Measurements from ENCODE around the gene EVA1B. TPM values are rescaled to one million over a fixed set of nuclear protein-coding genes. Genes with fewer than 3 reads are reported as not detected.

The EVA1B gene
- total RNA-seq, 2 experiments from 2014 or later: 16.4 to 23.9 TPM

DNA sequence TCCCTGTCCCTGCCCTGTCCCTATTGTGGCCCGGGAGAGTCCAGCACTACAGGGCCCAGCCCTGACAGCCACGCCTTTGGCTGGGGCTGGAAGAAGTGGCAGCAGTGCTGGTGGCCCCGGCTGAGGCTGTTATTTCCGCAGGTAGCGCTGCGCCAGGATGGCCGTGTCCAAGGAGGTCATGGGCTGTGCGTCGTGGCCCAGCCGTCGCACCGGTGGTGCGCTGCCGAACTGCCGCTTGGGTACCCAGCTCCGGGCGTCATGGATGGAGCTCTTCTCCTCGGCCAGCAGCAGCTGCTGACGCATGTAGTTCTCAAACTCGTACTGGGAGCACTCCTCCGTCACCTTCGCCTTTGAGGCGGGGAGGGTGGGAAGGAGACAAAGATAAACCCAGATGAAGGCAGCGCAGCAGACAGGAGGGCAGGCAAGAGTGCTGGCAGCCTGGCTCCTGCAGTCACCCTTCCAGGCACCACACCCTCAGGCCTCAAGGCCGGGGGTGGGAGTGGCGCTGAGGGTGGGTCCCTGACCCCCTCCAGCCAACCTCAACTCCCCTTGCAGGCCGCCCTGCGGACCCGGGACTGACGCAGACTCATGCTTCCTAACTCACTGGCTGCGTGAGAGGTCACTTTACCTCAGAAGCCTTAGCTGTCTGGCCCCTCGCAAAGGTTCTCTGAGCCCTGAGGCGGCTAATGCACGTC, 18.3 kb upstream of the EVA1B start:
- no peak overlapping the region for H3K27ac Mint-ChIP-seq
- DNase-seq (no peak), ATAC-seq (no peak)
- CTCF ChIA-PET: interaction anchor here (0.6 to 2.9 kb wide), 32 partner anchors 8 to 513 kb away, joined by 3 to 33 read pairs (median 4); partner anchors contain the start of genes EVA1B, MRPS15 and TRAPPC3
- H3K4me1 Mint-ChIP-seq: peaks cover 16% of the 10 kb centered on the region
- no peaks in the 10 kb centered on the region for H3K27me3 Mint-ChIP-seq
- no peaks in the 10 kb centered on the region for H3K9me3 Mint-ChIP-seq (ENCODE audit: low read depth)
- H3K36me3 Mint-ChIP-seq: no peaks in the 10 kb centered on the region
- H3K4me3 Mint-ChIP-seq: no peak overlapping the region

- CTCF ChIA-PET: no interaction called here
- Mint-ChIP-seq H3K27ac (peak overlapping the region; percentile 42), H3K27me3 (no peaks in the 10 kb centered on the region), H3K4me1 (peaks cover 16% of the 10 kb centered on the region), H3K36me3 (no peaks in the 10 kb centered on the region), H3K4me3 (no peak overlapping the region), H3K9me3 (ENCODE audit: low read depth) (no peaks in the 10 kb centered on the region)
- ATAC-seq (no peak), DNase-seq (no peak)
Measured at GRCh38 chr1:36339615-36340014, 16.2 kb upstream of the EVA1B start.

DNA sequence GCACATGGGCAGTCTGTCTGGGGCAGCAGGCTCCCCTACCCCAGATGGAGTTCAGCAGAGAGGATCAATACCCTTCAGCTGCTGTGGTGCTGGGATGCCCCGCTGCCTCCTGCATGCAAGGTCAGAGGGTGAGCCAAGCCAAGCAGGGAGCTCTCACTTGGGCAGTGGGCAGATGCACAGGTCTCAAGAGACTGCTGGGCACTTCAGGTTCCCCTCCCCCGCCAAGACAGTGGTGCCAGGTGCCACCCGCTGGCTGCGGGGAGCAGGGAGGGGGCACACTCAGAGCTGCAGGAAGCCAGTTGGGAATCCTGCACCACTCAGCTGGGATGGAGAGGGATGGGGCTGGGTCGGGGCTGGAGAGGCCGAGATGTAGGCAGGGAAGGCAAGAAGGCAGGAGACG, 15.8 kb upstream of the EVA1B start:
- DNase-seq (no peak), ATAC-seq (no peak)
- H3K9me3 Mint-ChIP-seq (ENCODE audit: low read depth): no peaks in the 10 kb centered on the region
- peaks cover 16% of the 10 kb centered on the region for H3K4me1 Mint-ChIP-seq
- no peaks in the 10 kb centered on the region for H3K36me3 Mint-ChIP-seq
- CTCF ChIA-PET: interaction anchor here (1.0 kb wide), 1 partner anchor 16 kb away, joined by 3 read pairs; the partner anchor contains the start of gene EVA1B
- H3K4me3 Mint-ChIP-seq: no peak overlapping the region
- peak overlapping the region; percentile 42 for H3K27ac Mint-ChIP-seq
- no peaks in the 10 kb centered on the region for H3K27me3 Mint-ChIP-seq

DNA sequence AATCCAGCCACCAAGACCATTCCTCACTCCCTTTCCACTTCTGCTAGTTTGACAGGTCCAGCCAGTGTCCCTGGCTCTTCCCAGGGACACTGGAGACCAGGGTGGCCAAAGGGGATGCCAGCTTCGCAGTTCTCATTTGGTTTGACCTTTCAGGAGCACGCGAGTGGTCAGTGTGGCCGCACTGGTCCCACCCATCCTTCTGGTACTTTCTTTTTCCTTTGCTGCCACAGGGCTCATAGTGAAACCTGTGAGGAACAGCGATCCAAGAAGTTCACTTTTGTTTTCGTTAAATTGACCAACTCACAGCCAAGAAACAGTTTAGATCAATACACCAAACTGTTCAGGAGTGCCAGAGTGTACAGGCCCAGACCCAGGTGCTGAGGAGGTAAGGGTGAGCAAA, 14.4 kb upstream of the EVA1B start:
- ATAC-seq (no peak), DNase-seq (no peak)
- Mint-ChIP-seq H3K27me3 (no peaks in the 10 kb centered on the region), H3K4me3 (no peak overlapping the region), H3K27ac (no peak overlapping the region), H3K4me1 (peaks cover 16% of the 10 kb centered on the region), H3K36me3 (no peaks in the 10 kb centered on the region), H3K9me3 (ENCODE audit: low read depth) (no peaks in the 10 kb centered on the region)
- CTCF ChIA-PET: interaction anchor here (1.3 kb wide), 1 partner anchor 31 kb away, joined by 4 read pairs; no protein-coding TSS in a partner anchor

DNA sequence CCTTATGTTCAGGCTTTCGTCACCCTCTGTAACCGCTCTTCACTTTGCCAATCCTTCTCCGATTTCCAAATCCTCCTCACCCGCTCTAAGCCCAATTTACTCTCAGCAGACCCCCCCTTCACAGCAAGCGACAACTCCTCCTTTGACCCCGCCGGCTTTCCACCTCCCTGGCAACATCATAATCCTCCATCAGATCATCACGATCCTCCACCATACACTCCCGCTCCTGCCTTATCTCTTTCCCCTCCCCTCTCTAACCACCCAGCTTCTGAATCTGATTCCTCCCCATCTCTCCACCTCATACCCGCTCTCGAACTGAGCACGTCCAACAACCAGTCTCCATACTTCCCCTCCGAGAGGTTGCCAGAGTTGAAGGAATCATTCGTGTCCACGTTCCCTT, 7.5 kb upstream of the EVA1B start:
- H3K27ac Mint-ChIP-seq: no peak overlapping the region
- H3K4me3 Mint-ChIP-seq: no peak overlapping the region
- no peak for ATAC-seq
- peaks cover 19% of the 10 kb centered on the region for H3K27me3 Mint-ChIP-seq
- no peaks in the 10 kb centered on the region for H3K9me3 Mint-ChIP-seq (ENCODE audit: low read depth)
- CTCF ChIA-PET: interaction anchor here (1.0 to 1.3 kb wide), 3 partner anchors 7 to 91 kb away, joined by 3 to 5 read pairs (median 3); no protein-coding TSS in a partner anchor
- H3K4me1 Mint-ChIP-seq: peaks cover 33% of the 10 kb centered on the region
- no peaks in the 10 kb centered on the region for H3K36me3 Mint-ChIP-seq
- no peak for DNase-seq

DNA sequence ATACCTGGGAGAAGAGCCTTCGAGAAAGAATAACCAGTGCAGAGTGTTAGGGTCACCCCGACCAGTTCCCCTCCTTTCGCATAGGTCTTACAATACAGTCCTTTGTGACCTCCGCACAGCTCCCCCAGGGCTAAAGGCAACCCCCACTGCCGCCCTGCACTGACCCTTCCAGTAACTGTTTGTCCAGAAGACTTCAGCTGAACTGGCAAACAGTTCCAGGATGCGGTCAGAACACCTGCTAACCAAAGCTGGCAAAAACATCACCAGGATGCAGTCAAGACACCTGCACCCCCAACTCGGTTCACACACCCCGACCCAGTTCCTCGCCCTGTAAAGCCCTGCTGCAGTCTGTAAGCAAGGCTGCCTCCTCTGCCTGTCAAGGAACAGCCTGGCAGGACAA, 6.4 kb upstream of the EVA1B start:
- DNase-seq: no peak
- Mint-ChIP-seq H3K36me3 (no peaks in the 10 kb centered on the region), H3K27ac (no peak overlapping the region), H3K9me3 (ENCODE audit: low read depth) (no peaks in the 10 kb centered on the region), H3K27me3 (peaks cover 24% of the 10 kb centered on the region), H3K4me3 (no peak overlapping the region), H3K4me1 (peaks cover 37% of the 10 kb centered on the region)
- no peak for ATAC-seq
- CTCF ChIA-PET: interaction anchor here (1.1 kb wide), 1 partner anchor 13 kb away, joined by 4 read pairs; no protein-coding TSS in a partner anchor

DNA sequence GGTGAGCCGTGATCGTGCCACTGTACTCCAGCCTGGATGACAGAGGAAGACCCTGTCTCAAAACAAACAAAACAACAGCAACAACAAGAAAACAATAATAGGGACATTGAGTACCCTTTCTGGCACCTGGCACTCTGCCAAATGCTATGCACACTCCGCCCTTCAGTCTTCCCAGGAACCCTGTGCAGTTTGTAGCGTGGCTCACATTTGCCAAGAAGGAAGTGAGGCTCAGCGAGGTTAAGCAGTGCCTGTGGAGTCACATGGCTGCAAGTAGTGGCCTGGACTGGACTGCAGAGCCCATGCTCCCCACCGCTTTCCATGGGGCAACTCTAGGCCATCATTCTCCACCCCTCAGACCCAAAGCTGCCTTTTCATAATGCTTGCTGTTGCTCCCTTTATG, 5.3 kb upstream of the EVA1B start:
- Mint-ChIP-seq H3K4me1 (peaks cover 47% of the 10 kb centered on the region), H3K9me3 (ENCODE audit: low read depth) (no peaks in the 10 kb centered on the region), H3K27me3 (peaks cover 27% of the 10 kb centered on the region), H3K36me3 (no peaks in the 10 kb centered on the region), H3K27ac (no peak overlapping the region), H3K4me3 (no peak overlapping the region)
- ATAC-seq (no peak), DNase-seq (no peak)
- CTCF ChIA-PET: interaction anchor here (1.5 to 2.0 kb wide), 2 partner anchors 14 to 27 kb away, joined by 4 to 8 read pairs; no protein-coding TSS in a partner anchor

DNA sequence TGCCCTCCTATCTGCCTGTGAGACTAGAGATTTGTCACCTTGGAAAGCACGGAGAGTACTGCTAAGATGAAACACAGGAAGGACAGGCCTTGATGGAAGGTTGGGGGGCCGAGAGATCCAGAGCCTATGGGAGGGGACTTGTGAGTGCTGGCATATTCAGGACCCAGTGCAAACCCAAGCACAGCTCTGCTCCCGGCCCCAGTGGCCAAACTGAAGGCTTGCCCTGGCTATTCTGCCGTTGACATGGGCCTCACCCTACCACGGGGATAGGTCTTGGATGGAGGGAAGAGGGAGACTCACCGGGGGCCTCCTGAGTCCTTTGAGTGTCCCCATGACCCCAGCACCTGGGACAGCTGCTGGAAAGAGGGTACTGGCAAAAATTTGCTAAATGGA, 4.6 kb upstream of the EVA1B start:
- Mint-ChIP-seq H3K27ac (no peak overlapping the region), H3K36me3 (no peaks in the 10 kb centered on the region), H3K4me3 (no peak overlapping the region), H3K27me3 (peaks cover 27% of the 10 kb centered on the region), H3K9me3 (ENCODE audit: low read depth) (no peaks in the 10 kb centered on the region), H3K4me1 (peaks cover 48% of the 10 kb centered on the region)
- no peak for ATAC-seq
- CTCF ChIA-PET: interaction anchor here (1.5 to 2.0 kb wide), 2 partner anchors 15 to 27 kb away, joined by 4 to 8 read pairs; no protein-coding TSS in a partner anchor
- no peak for DNase-seq

GRCh38 chr1:36327421-36328087, 4.1 kb upstream of the EVA1B start:
- Mint-ChIP-seq H3K4me3 (no peak overlapping the region), H3K4me1 (peaks cover 51% of the 10 kb centered on the region), H3K27ac (no peak overlapping the region), H3K36me3 (no peaks in the 10 kb centered on the region), H3K27me3 (peaks cover 26% of the 10 kb centered on the region), H3K9me3 (ENCODE audit: low read depth) (no peaks in the 10 kb centered on the region)
- peak; percentile 56 for DNase-seq
- CTCF ChIA-PET: interaction anchor here (0.6 to 2.0 kb wide), 3 partner anchors 14 to 26 kb away, joined by 4 to 8 read pairs (median 4); no protein-coding TSS in a partner anchor
- ATAC-seq: peak; percentile 35

- no peak for DNase-seq
- CTCF ChIA-PET: interaction anchor here (0.9 to 1.4 kb wide), 2 partner anchors 61 to 125 kb away, joined by 3 read pairs; no protein-coding TSS in a partner anchor
Measured at GRCh38 chr1:36326499-36326898, 3.1 kb upstream of the EVA1B start.

DNA sequence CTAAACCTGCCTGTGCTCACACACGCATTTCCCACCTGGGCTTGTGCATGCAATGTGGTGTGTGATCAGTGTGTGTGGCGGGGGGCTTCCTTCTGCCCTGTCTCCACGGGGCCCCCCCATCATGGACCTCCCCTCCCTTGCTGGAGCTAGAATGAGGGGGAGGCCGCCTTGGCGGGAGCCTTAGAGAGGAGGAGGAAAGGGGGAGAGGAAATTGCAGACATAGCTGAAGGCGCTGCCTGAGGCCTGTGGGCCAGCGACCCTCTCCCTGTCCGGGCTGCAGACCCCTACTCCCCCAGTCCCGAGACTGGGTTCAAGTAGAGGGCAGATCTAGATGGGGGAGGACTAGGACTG, 883 bp upstream of the EVA1B start:
- H3K4me3 Mint-ChIP-seq: peak overlapping the region; percentile 73
- DNase-seq (no peak), ATAC-seq (no peak)

More at GRCh38 chr1:36326499-36326898, 3.1 kb upstream of the EVA1B start:
- Mint-ChIP-seq H3K4me1 (peaks cover 55% of the 10 kb centered on the region), H3K27me3 (peaks cover 16% of the 10 kb centered on the region), H3K9me3 (ENCODE audit: low read depth) (no peaks in the 10 kb centered on the region), H3K27ac (no peak overlapping the region), H3K36me3 (no peaks in the 10 kb centered on the region), H3K4me3 (no peak overlapping the region)
- ATAC-seq: no peak

GRCh38 chr1:36322786-36323635, 434 bp downstream of the EVA1B start:
- peaks cover 8% of the 10 kb centered on the region for H3K27me3 Mint-ChIP-seq

More for the DNA sequence above, 883 bp upstream of the EVA1B start:
- Mint-ChIP-seq H3K27ac (peak overlapping the region; percentile 24), H3K36me3 (no peaks in the 10 kb centered on the region), H3K9me3 (ENCODE audit: low read depth) (no peaks in the 10 kb centered on the region), H3K4me1 (peaks cover 54% of the 10 kb centered on the region), H3K27me3 (peaks cover 8% of the 10 kb centered on the region)
- CTCF ChIA-PET: interaction anchor here (0.8 to 3.3 kb wide), 5 partner anchors 7 to 63 kb away, joined by 3 to 19 read pairs (median 5); partner anchors contain the start of gene SH3D21

More at GRCh38 chr1:36322786-36323635, 434 bp downstream of the EVA1B start:
- Mint-ChIP-seq H3K9me3 (ENCODE audit: low read depth) (no peaks in the 10 kb centered on the region), H3K4me3 (peak overlapping the region; percentile 71), H3K27ac (peak overlapping the region; percentile 70), H3K4me1 (peaks cover 47% of the 10 kb centered on the region), H3K36me3 (no peaks in the 10 kb centered on the region)
- ATAC-seq: peak; percentile 56
- CTCF ChIA-PET: interaction anchor here (0.9 to 3.3 kb wide), 11 partner anchors 11 to 216 kb away, joined by 3 to 19 read pairs (median 4); partner anchors contain the start of genes SH3D21 and TRAPPC3
- peak; percentile 76 for DNase-seq
